SK-N-SH (cell line): ENCODE results near the gene GATAD2B. TPM values are rescaled to one million over a fixed set of nuclear protein-coding genes. Genes with fewer than 3 reads are reported as not detected.

ENCODE experiments used
- CTCF ChIA-PET: fragments of 300-600, 350-600 bp; formaldehyde crosslinking; extraction: SDS; loops from one replicate; lab custom pipeline; 2021; lab: Yijun Ruan, JAX
- POLR2A ChIA-PET: fragments of 350-600 bp; sonication (Branson Sonifier 250); formaldehyde crosslinking; extraction: SDS; loops from one replicate; lab custom pipeline; 2020; ENCODE audit warnings: antibody characterized with exemption, inconsistent platforms; lab: Yijun Ruan, JAX
- DNase-seq: peaks from one replicate; pipeline ENCODE4 v3.0.0; 2012
- H2AFZ ChIP-seq: fragments of 200-600 bp; sonication (generic); 2 replicates; pipeline ENCODE4 v1.8.1; 2016; ENCODE audit warnings: antibody characterized with exemption, mild to moderate bottlenecking, low read depth
- H3F3A ChIP-seq: fragments of 200-600 bp; sonication (generic); replicated peaks from 2 replicates; pipeline ENCODE3; 2016; ENCODE audit warnings: antibody characterized with exemption, mild to moderate bottlenecking; ENCODE audit not compliant: insufficient read depth
- H3K27ac ChIP-seq, 2 experiments: fragments of 200-500 bp in 1 of 2; fragments of 200-600 bp in 1 of 2; sonication (Bioruptor generic) in 1 of 2; sonication (generic), shearing (Covaris generic) in 1 of 2; 2 replicates each; pipeline versions ENCODE4 v1.5.1 to v1.6.1; 2014 to 2016; ENCODE audit warnings: low read depth in 2 of 2, inconsistent platforms in 1 of 2, low read length in 1 of 2, mild to moderate bottlenecking in 1 of 2, mixed read lengths in 1 of 2
- H3K27me3 ChIP-seq: fragments of 200-600 bp; sonication (generic), shearing (Covaris generic); 2 replicates; pipeline ENCODE4 v1.6.1; 2016; ENCODE audit warnings: mixed run types; ENCODE audit not compliant: insufficient read depth
- H3K36me3 ChIP-seq, 2 experiments: fragments of 200-500 bp in 1 of 2; fragments of 200-600 bp in 1 of 2; sonication (Bioruptor generic) in 1 of 2; sonication (generic) in 1 of 2; replicated peaks in 1 of 2; 2 replicates each; pipeline versions ENCODE3 to v1.5.1; 2014 to 2016; ENCODE audit warnings: low read length in 1 of 2, mild to moderate bottlenecking in 1 of 2; ENCODE audit not compliant: insufficient read depth in 2 of 2, control insufficient read depth in 1 of 2
- H3K4me1 ChIP-seq, 2 experiments: fragments of 200-500 bp in 1 of 2; fragments of 200-600 bp in 1 of 2; sonication (Bioruptor generic) in 1 of 2; sonication (generic), shearing (Covaris generic) in 1 of 2; 2 replicates each; pipeline versions ENCODE4 v1.5.1 to v1.6.1; 2014 to 2016; ENCODE audit warnings: low read depth in 1 of 2, low read length in 1 of 2, mixed run types in 1 of 2; ENCODE audit not compliant: insufficient read depth in 2 of 2, control insufficient read depth in 1 of 2
- H3K4me2 ChIP-seq: fragments of 200-600 bp; sonication (generic), shearing (Covaris generic); 2 replicates; pipeline ENCODE4 v1.6.1; 2017; ENCODE audit warnings: mixed run types
- H3K4me3 ChIP-seq, 2 experiments: fragments of 200-500 bp in 1 of 2; fragments of 200-600 bp in 1 of 2; sonication (Bioruptor generic) in 1 of 2; sonication (generic), shearing (Covaris generic) in 1 of 2; 2 replicates each; pipeline versions ENCODE4 v1.5.1 to v1.8.1; 2014 to 2016; ENCODE audit warnings: low read depth in 2 of 2, inconsistent platforms in 1 of 2, low read length in 1 of 2, mild to moderate bottlenecking in 1 of 2, mixed read lengths in 1 of 2, moderate library complexity in 1 of 2
- H3K79me2 ChIP-seq: fragments of 200-600 bp; sonication (generic); 2 replicates; pipeline ENCODE4 v1.8.1; 2017; ENCODE audit warnings: mild to moderate bottlenecking; ENCODE audit not compliant: insufficient read depth
- H3K9ac ChIP-seq: fragments of 200-600 bp; sonication (generic); 2 replicates; pipeline ENCODE4 v1.6.1; 2017; ENCODE audit warnings: mixed run types
- H3K9me2 ChIP-seq: fragments of 200-600 bp; sonication (generic); 2 replicates; pipeline ENCODE4 v1.6.1; 2017; ENCODE audit warnings: mixed run types
- H3K9me3 ChIP-seq: fragments of 200-600 bp; sonication (generic); 2 replicates; pipeline ENCODE4 v1.6.1; 2017; ENCODE audit warnings: mixed run types, mild to moderate bottlenecking, moderate library complexity
- H4K20me1 ChIP-seq: fragments of 200-600 bp; sonication (generic); 2 replicates; pipeline ENCODE4 v1.6.1; 2017; ENCODE audit warnings: mild to moderate bottlenecking, mixed run types; ENCODE audit not compliant: insufficient read depth
- CHD2 ChIP-seq: fragments of 150-350 bp; IDR thresholded peaks from 2 replicates; pipeline ENCODE4 v1.6.1; 2018; ENCODE audit warnings: low read length; ENCODE audit not compliant: partially characterized antibody
- ELF1 ChIP-seq: IDR thresholded peaks from 2 replicates; pipeline ENCODE4 v1.4.0; 2012
- EP300 ChIP-seq, 2 experiments: IDR thresholded peaks; 2 replicates each; pipeline versions ENCODE4 v1.4.0 to v1.6.1; 2012; ENCODE audit warnings: borderline replicate concordance in 1 of 2, low read depth in 1 of 2, low read length in 1 of 2
- FOSL2 ChIP-seq: IDR thresholded peaks from 2 replicates; pipeline ENCODE4 v1.4.0; 2012; ENCODE audit warnings: low read depth, mild to moderate bottlenecking, moderate library complexity, borderline replicate concordance
- FOXJ3 ChIP-seq: sonication (generic); formaldehyde crosslinking; IDR thresholded peaks from 2 replicates; pipeline ENCODE4 v1.5.1; 2020; ENCODE audit warnings: mild to moderate bottlenecking, missing genetic modification reagents
- FOXM1 ChIP-seq: IDR thresholded peaks from 2 replicates; pipeline ENCODE4 v1.4.0; 2012; ENCODE audit warnings: low read depth, mild to moderate bottlenecking
- GABPA ChIP-seq: IDR thresholded peaks from 2 replicates; pipeline ENCODE4 v1.4.0; 2012; ENCODE audit warnings: low read depth, mild to moderate bottlenecking
- GATA2 ChIP-seq: sonication (generic); formaldehyde crosslinking; IDR thresholded peaks from 2 replicates; pipeline ENCODE4 v1.5.0; 2020; ENCODE audit warnings: mild to moderate bottlenecking, missing genetic modification reagents
- JUND ChIP-seq: IDR thresholded peaks from 2 replicates; pipeline ENCODE4 v1.4.0; 2012
- MAX ChIP-seq: IDR thresholded peaks from 2 replicates; pipeline ENCODE4 v1.4.0; 2012; ENCODE audit warnings: low read depth
- MXI1 ChIP-seq: IDR thresholded peaks from 2 replicates; pipeline ENCODE4 v1.6.1; 2012; ENCODE audit warnings: mild to moderate bottlenecking, low read depth, low read length, improper control_type of control experiment
- NRF1 ChIP-seq: IDR thresholded peaks from 2 replicates; pipeline ENCODE4 v1.6.1; 2012; ENCODE audit warnings: low read depth, mild to moderate bottlenecking, low read length
- POLR2AphosphoS5 ChIP-seq: IDR thresholded peaks from 2 replicates; pipeline ENCODE4 v1.6.1; 2012; ENCODE audit warnings: low read depth, low read length
- TCF12 ChIP-seq: IDR thresholded peaks from 2 replicates; pipeline ENCODE4 v1.4.0; 2012
- TEAD4 ChIP-seq: IDR thresholded peaks from 2 replicates; pipeline ENCODE4 v1.4.0; 2012; ENCODE audit warnings: mild to moderate bottlenecking, borderline replicate concordance; ENCODE audit not compliant: insufficient read depth
- WGBS: methylation state at CpG from one replicate; pipeline ENCODE4 v1.1.6; 2017; ENCODE audit warnings: low lambda C conversion rate; 5-methylcytosine and 5-hydroxymethylcytosine counted together
- polyA plus RNA-seq, 3 experiments: library from polyadenylated mRNA; depleted of rRNA; stranded (reverse); fragments of >200 nt; gene quantifications; 2 replicates each; pipeline ENCODE4 v1.2.3, GENCODE V29; 2012
- TF ChIP-seq, protein P1 (sequence below): IDR thresholded peaks from 2 replicates; pipeline ENCODE4; 2012
- TF ChIP-seq, protein P2 (sequence below): IDR thresholded peaks from 2 replicates; pipeline ENCODE4 v1.6.1; 2012; ENCODE audit warnings: mild to moderate bottlenecking, low read depth, low read length, moderate library complexity
- TF ChIP-seq, protein P3 (sequence below): IDR thresholded peaks from 2 replicates; pipeline ENCODE4 v1.4.0; 2012; ENCODE audit warnings: low read depth, borderline replicate concordance
- TF ChIP-seq, protein P4 (sequence below): fragments of 150-350 bp; IDR thresholded peaks from 2 replicates; pipeline ENCODE4 v1.6.1; 2017; ENCODE audit warnings: antibody characterized with exemption, low read length, low read depth, borderline replicate concordance
- TF ChIP-seq, protein P5 (sequence below): fragments of 200-600 bp; sonication (generic); IDR thresholded peaks from 2 replicates; pipeline ENCODE4 v1.6.1; 2017; ENCODE audit warnings: antibody characterized with exemption, mild to moderate bottlenecking, moderate library complexity

The GATAD2B gene
- polyA plus RNA-seq, 1 of the 3 experiments (the other 2 are of a cell fraction) = 2.8 TPM

DNA sequence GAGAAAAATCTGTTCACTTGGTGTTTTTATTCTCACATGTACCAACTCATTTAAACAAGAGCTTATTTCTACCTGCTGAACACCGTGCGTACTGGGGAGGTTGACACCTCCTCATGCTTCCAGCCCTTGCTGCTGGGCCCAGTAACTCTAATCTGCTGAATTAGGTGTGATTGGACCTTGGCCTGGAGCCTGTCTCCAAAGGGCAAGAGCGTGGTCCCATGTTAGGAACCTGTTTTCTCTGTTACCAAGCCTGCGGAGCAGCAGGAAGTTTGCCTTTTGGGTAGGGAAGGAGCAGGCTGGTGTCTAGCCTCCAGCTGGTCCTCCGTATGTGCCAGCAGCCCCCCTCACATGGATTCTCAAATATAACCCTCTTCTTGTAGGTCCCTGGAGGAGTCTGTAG, 158.5 kb downstream of the GATAD2B start:
- H3K36me3 ChIP-seq = peaks cover 25 to 69% of the 10 kb centered on the region in 2 experiments
- H3F3A ChIP-seq = no peaks in the 10 kb centered on the region
- no peak overlapping the region for H3K4me3 ChIP-seq
- H3K9me3 ChIP-seq = no peaks in the 10 kb centered on the region
- no peak for DNase-seq
- POLR2A ChIA-PET = no interaction called here
- H3K9me2 ChIP-seq = no peaks in the 10 kb centered on the region
- WGBS = 100% methylated on average over 5 of the region's 5 CpGs
- CTCF ChIA-PET = interaction anchor here (0.6 to 5.0 kb wide), 6 partner anchors 9 to 254 kb away, joined by 3 to 28 read pairs (median 4); partner anchors contain the start of gene NPR1
- H4K20me1 ChIP-seq = no peaks in the 10 kb centered on the region
- H3K27me3 ChIP-seq = no peaks in the 10 kb centered on the region
- H3K4me2 ChIP-seq = no peak overlapping the region
- H3K79me2 ChIP-seq = no peaks in the 10 kb centered on the region
- TF ChIP-seq, protein P1, sequence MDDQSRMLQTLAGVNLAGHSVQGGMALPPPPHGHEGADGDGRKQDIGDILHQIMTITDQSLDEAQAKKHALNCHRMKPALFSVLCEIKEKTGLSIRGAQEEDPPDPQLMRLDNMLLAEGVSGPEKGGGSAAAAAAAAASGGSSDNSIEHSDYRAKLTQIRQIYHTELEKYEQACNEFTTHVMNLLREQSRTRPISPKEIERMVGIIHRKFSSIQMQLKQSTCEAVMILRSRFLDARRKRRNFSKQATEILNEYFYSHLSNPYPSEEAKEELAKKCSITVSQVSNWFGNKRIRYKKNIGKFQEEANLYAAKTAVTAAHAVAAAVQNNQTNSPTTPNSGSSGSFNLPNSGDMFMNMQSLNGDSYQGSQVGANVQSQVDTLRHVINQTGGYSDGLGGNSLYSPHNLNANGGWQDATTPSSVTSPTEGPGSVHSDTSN = no peak
- TF ChIP-seq FOXM1 = no peak
- no peak for TF ChIP-seq POLR2AphosphoS5
- TF ChIP-seq, protein P2, sequence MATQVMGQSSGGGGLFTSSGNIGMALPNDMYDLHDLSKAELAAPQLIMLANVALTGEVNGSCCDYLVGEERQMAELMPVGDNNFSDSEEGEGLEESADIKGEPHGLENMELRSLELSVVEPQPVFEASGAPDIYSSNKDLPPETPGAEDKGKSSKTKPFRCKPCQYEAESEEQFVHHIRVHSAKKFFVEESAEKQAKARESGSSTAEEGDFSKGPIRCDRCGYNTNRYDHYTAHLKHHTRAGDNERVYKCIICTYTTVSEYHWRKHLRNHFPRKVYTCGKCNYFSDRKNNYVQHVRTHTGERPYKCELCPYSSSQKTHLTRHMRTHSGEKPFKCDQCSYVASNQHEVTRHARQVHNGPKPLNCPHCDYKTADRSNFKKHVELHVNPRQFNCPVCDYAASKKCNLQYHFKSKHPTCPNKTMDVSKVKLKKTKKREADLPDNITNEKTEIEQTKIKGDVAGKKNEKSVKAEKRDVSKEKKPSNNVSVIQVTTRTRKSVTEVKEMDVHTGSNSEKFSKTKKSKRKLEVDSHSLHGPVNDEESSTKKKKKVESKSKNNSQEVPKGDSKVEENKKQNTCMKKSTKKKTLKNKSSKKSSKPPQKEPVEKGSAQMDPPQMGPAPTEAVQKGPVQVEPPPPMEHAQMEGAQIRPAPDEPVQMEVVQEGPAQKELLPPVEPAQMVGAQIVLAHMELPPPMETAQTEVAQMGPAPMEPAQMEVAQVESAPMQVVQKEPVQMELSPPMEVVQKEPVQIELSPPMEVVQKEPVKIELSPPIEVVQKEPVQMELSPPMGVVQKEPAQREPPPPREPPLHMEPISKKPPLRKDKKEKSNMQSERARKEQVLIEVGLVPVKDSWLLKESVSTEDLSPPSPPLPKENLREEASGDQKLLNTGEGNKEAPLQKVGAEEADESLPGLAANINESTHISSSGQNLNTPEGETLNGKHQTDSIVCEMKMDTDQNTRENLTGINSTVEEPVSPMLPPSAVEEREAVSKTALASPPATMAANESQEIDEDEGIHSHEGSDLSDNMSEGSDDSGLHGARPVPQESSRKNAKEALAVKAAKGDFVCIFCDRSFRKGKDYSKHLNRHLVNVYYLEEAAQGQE = no peak
- no peak for TF ChIP-seq GATA2 (CRISPR knock-in tag)
- TF ChIP-seq, protein P3, sequence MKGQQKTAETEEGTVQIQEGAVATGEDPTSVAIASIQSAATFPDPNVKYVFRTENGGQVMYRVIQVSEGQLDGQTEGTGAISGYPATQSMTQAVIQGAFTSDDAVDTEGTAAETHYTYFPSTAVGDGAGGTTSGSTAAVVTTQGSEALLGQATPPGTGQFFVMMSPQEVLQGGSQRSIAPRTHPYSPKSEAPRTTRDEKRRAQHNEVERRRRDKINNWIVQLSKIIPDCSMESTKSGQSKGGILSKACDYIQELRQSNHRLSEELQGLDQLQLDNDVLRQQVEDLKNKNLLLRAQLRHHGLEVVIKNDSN = no peak
- TF ChIP-seq, protein P4, sequence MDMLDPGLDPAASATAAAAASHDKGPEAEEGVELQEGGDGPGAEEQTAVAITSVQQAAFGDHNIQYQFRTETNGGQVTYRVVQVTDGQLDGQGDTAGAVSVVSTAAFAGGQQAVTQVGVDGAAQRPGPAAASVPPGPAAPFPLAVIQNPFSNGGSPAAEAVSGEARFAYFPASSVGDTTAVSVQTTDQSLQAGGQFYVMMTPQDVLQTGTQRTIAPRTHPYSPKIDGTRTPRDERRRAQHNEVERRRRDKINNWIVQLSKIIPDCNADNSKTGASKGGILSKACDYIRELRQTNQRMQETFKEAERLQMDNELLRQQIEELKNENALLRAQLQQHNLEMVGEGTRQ = no peak
- TF ChIP-seq, protein P5, sequence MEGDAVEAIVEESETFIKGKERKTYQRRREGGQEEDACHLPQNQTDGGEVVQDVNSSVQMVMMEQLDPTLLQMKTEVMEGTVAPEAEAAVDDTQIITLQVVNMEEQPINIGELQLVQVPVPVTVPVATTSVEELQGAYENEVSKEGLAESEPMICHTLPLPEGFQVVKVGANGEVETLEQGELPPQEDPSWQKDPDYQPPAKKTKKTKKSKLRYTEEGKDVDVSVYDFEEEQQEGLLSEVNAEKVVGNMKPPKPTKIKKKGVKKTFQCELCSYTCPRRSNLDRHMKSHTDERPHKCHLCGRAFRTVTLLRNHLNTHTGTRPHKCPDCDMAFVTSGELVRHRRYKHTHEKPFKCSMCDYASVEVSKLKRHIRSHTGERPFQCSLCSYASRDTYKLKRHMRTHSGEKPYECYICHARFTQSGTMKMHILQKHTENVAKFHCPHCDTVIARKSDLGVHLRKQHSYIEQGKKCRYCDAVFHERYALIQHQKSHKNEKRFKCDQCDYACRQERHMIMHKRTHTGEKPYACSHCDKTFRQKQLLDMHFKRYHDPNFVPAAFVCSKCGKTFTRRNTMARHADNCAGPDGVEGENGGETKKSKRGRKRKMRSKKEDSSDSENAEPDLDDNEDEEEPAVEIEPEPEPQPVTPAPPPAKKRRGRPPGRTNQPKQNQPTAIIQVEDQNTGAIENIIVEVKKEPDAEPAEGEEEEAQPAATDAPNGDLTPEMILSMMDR = no peak
- no peak for TF ChIP-seq MAX
- TF ChIP-seq ELF1 = no peak
- TF ChIP-seq JUND = no peak
- TF ChIP-seq MXI1 = no peak
- no peak for TF ChIP-seq NRF1
- no peak for TF ChIP-seq FOSL2
- no peak for TF ChIP-seq CHD2
- TF ChIP-seq TEAD4 = no peak
- TF ChIP-seq TCF12 = no peak
- no peak for TF ChIP-seq FOXJ3 (CRISPR knock-in tag)
- no peak for TF ChIP-seq EP300 (IDR thresholded peaks at IDR 0.05; ENCODE audit: borderline replicate concordance in 1 of 2, low read depth in 1 of 2, low read length in 1 of 2)
- TF ChIP-seq GABPA = no peak
- H3K4me1 ChIP-seq = no peaks in the 10 kb centered on the region
- H3K27ac ChIP-seq = no peak overlapping the region
- no peak overlapping the region for H3K9ac ChIP-seq
- H2AFZ ChIP-seq = no peak overlapping the region
